GM12873 (cell line): ENCODE measurements around the gene TSC2.

ENCODE experiments used
- TF ChIP-seq, protein P1 (sequence below): IDR thresholded peaks from 2 replicates; pipeline ENCODE4 v1.5.1; 2012; ENCODE audit warnings: low read depth, mild to moderate bottlenecking, moderate library complexity, low read length, control low read depth; ENCODE audit not compliant: insufficient read depth; ENCODE audit errors: missing control alignments

Gene TSC2

DNA sequence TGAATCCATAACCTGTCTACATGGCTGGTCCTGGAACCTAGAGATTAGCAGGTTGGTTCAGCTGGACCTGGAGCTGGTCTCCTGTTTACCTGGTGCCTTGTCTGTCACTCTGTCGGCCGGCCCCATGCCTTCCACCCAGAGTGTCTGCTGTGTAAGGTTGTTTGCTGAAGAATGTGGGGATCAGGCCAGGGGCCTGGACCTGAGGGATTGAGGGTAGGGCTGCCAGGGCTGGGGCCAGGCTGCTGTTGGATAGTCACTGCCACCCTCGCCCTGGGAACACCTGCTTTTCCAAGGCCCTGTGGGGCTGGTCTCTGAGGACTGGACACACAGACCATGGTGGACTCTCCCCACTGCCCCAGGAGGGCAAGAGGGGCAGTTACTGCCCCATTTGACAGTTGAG lies 19.6 kb upstream of the TSC2 start:
- TF ChIP-seq, protein P1, sequence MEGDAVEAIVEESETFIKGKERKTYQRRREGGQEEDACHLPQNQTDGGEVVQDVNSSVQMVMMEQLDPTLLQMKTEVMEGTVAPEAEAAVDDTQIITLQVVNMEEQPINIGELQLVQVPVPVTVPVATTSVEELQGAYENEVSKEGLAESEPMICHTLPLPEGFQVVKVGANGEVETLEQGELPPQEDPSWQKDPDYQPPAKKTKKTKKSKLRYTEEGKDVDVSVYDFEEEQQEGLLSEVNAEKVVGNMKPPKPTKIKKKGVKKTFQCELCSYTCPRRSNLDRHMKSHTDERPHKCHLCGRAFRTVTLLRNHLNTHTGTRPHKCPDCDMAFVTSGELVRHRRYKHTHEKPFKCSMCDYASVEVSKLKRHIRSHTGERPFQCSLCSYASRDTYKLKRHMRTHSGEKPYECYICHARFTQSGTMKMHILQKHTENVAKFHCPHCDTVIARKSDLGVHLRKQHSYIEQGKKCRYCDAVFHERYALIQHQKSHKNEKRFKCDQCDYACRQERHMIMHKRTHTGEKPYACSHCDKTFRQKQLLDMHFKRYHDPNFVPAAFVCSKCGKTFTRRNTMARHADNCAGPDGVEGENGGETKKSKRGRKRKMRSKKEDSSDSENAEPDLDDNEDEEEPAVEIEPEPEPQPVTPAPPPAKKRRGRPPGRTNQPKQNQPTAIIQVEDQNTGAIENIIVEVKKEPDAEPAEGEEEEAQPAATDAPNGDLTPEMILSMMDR: no peak

DNA sequence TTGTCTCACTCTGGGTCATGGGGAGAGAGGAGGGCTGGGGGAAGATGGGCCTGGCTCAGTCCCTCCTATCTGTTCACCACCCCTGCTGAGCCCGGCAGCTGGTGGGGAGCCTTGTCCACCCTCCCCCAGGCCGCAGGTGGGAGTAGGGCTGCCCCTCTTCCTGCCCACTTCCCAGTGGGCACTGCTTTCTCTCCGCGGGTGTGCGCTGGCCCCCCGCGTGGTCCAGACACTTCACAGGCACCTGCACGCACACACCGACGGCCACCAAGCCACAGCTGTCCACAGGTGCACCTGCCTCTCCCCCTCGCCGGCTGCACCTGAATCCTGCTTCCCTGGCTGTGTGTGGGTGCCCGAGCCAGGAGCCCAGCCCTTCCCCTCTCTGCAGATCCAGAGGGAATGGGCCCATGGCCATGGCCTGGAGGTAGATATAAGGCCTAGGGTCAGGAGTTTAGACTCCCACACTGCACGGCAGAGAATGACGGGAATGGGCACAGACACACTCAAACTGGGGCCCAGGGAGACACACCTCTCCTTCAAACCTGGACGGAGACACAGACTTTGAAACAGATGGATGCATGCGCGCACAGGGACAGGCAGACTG lies 19.1 kb upstream of the TSC2 start:
- TF ChIP-seq, protein P1: no peak

DNA sequence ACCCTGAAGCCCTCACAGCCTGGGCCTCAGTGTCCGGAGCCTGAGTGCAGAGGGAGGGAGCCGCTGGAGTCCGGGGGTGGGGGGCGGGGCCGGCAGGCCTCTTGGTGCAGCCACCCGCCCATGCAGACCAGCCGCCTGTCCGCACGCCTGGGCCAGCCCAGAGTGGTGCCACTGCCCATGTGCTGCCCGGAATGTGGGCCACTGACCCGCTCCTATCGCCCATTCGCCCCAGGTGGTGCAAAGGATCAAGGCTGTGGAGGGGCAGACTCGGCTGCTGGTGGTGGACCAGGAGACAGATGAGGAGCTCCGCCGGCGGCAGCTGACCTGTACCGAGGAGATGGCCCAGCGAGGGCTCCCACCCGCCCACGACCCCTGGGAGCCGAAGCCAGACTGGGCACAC lies 18.4 kb upstream of the TSC2 start:
- TF ChIP-seq, protein P1: no peak

DNA sequence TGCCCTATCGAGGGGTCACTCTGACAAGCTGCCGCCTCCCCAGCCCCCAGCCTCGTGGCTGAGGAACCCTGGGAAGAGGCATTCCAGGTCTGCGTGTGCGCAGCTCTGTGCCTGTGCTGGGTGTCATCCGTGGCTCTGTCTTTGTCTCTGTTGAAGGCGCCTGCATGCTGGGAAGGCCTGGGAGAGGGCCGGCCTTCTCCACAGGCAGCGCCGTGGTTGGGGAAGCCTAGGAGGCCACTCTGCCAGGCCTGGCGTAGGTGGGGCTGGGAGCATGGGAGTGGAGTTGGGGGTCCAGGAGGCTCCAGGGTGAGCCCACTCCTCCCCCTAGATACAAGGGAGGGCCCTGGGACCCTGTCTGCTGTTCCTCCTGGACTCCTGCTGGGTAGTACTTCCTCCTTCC lies 17.7 kb upstream of the TSC2 start:
- TF ChIP-seq, protein P1: no peak

DNA sequence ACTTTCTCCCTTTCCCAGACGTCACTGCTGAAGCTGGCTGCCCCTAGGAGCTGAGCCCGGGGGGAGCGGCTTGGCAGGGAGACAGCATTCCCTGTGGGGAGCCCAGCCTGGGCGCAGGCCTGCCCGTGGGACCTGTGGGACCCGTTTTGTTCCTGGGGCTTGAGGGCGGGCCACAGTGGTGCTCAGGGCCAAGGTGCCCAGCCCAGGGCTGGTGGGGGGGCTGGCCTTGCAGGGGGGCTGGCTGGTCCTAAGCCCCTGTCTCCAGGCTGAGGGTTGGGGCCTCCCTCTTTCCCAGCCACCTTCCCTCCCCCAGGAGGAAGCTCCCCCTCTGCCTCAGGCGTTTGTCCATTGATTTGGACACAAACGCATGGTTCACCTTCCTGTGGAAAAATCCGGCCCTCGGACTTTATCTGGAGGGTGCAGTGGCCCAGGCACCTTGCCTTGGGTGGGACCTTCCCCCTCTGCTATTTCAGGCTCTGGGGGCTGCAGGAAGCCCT lies 16.7 kb upstream of the TSC2 start:
- TF ChIP-seq, protein P1: no peak

DNA sequence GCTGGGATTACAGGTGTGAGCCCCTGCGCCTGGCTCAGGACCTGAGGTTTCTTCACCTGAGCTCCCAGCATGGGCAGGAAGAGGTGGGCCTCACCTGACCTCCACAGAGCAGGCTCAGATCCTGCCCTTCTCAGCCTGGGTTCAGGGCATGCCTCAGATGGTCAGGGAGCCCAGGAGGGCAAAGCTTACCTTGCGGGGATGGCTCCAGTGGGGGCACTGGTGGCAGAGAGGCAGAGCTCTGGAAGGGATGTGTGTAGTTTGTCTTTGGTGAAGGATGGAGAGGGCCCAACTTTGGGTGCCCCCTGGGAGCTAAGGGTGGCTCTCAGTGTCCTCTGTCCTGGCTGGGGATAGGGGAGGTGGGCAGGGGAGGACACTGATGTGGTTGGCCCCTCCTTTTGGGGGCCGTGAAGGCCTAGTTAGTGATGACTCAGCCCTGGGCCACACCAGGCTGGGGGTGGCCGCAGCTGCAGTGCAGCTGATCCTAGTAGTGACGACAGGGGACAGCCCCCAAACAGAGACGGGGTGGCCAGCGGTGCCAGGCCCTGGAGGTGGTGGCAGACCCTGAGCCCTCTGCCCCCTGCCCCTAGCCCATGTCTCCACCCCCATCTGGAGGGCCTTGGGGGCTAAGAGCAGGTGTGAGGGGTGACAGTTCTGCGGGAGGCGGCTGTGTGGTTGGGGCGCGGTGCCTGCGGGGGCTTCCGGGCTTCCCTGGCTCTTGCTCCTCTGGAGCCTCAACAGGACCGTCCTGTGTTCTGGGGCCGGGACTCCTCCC lies 15.3 kb upstream of the TSC2 start:
- TF ChIP-seq, protein P1: no peak

DNA sequence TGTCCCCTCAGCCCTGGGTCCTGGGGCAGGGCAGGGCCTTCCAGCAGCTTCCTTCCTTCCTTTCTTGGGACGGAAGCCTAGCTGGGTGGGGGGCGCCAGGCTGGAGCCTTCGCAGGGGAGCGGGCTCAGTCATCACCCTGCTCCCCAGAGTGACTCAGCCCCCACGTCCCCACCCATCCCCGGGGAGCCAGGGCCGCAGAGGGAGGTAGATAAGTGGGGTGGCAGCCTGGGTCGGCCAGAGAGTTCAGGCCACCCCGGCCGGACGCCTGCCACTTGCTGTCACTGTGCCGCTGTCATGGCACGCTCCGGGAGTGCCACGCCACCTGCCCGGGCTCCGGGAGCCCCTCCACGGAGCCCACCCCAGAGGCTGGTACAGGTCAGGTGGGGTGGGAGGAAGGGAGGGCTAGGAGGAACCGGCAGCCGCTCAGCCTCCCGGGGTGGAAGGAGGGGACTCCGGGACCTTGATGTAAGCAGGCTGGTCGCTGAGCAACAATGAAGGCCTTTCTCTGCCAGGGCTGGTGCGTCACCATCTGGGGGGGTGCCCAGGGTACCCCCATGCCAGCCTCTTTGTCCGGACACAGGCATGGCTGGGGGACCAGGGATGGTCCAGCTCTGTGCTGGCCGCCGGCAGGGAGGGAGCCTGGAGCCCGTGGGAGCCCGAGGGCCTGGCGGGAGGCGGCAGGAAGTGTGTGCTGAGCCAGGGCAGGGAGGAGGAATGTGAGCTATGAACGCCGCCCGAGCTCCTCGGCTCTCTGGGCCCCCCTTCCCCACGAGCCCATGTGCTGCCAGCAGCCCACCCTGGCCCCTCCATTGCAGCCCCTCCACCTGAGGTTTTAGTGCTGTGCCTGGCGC lies 14.5 kb upstream of the TSC2 start:
- TF ChIP-seq, protein P1: no peak
